NB4 (cell line): Measurements from ENCODE around the gene PYGM.

Experiments used
- DNase-seq: peaks from one replicate; pipeline ENCODE4 v3.0.0; 2010; ENCODE audit warnings: low read depth
- H3K4me3 ChIP-seq: one replicate; pipeline ENCODE4 v1.5.1; 2011; ENCODE audit warnings: mild to moderate bottlenecking, low read depth, low read length, moderate library complexity
- MYC ChIP-seq: IDR thresholded peaks from 2 replicates; pipeline ENCODE4 v1.6.1; 2011; ENCODE audit warnings: low read depth, low read length
- POLR2A ChIP-seq: IDR thresholded peaks from 2 replicates; pipeline ENCODE4 v1.6.1; 2011; ENCODE audit warnings: mild to moderate bottlenecking; ENCODE audit not compliant: insufficient read length; ENCODE audit errors: extremely low read depth
- TF ChIP-seq, protein P1 (sequence below): IDR thresholded peaks from 2 replicates; pipeline ENCODE4 v1.6.1; 2011; ENCODE audit warnings: low read depth, low read length
- TF ChIP-seq, protein P2 (sequence below): IDR thresholded peaks from one replicate; pipeline ENCODE4 v1.5.1; 2012; ENCODE audit warnings: low read depth, low read length

Gene PYGM

GRCh38 chr11:64799256-64799622 is 39.5 kb upstream of the PYGM start:
- TF ChIP-seq, protein P1, sequence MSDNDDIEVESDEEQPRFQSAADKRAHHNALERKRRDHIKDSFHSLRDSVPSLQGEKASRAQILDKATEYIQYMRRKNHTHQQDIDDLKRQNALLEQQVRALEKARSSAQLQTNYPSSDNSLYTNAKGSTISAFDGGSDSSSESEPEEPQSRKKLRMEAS, result no peak
- TF ChIP-seq, protein P2, sequence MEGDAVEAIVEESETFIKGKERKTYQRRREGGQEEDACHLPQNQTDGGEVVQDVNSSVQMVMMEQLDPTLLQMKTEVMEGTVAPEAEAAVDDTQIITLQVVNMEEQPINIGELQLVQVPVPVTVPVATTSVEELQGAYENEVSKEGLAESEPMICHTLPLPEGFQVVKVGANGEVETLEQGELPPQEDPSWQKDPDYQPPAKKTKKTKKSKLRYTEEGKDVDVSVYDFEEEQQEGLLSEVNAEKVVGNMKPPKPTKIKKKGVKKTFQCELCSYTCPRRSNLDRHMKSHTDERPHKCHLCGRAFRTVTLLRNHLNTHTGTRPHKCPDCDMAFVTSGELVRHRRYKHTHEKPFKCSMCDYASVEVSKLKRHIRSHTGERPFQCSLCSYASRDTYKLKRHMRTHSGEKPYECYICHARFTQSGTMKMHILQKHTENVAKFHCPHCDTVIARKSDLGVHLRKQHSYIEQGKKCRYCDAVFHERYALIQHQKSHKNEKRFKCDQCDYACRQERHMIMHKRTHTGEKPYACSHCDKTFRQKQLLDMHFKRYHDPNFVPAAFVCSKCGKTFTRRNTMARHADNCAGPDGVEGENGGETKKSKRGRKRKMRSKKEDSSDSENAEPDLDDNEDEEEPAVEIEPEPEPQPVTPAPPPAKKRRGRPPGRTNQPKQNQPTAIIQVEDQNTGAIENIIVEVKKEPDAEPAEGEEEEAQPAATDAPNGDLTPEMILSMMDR, result no peak
- TF ChIP-seq POLR2A (no peak), MYC (no peak)
- no peak overlapping the region for H3K4me3 ChIP-seq
- DNase-seq, result no peak

DNA sequence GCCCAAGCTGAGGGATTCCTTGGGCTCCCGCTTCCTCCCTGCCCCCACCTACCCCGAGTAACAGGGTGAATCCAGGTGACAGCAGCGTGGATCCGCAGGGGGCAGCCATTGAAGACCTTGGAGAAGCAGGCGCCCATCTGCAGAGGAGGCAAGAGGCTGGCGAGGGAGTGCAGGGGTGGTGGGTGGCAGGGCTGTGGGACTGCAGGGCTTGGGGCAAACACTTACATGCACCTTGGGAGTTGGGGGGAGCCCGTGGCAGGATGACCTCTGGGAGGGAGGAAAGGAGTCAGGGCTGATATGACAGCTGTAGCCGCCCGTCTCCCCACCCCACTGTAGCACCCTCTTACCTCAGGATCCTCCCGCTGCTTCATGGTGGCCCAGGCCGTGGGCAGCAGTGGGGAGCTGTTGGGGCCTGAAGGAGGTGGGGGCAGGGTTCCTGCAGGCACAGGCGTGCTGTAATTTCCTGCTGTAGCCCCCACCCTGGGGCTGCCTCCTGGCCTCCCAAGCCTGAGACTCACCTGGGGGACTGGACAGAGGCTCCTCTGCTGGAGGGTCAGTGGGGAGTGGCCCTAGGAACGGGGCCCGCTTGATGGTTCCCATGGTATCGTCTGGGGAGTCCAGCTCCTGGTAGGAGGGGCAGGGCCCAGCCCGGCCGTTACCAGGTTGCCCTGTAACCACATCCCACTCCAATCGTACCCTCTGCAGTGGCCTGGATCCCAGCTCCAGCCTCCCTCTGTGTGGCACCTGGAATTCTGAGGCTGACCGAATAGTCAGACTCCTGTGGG is 37.2 kb upstream of the PYGM start:
- no peak overlapping the region for H3K4me3 ChIP-seq
- DNase-seq, result peak; percentile 37
- TF ChIP-seq, protein P1, result no peak
- TF ChIP-seq, protein P2, result no peak
- TF ChIP-seq MYC (no peak), POLR2A (no peak)

DNA sequence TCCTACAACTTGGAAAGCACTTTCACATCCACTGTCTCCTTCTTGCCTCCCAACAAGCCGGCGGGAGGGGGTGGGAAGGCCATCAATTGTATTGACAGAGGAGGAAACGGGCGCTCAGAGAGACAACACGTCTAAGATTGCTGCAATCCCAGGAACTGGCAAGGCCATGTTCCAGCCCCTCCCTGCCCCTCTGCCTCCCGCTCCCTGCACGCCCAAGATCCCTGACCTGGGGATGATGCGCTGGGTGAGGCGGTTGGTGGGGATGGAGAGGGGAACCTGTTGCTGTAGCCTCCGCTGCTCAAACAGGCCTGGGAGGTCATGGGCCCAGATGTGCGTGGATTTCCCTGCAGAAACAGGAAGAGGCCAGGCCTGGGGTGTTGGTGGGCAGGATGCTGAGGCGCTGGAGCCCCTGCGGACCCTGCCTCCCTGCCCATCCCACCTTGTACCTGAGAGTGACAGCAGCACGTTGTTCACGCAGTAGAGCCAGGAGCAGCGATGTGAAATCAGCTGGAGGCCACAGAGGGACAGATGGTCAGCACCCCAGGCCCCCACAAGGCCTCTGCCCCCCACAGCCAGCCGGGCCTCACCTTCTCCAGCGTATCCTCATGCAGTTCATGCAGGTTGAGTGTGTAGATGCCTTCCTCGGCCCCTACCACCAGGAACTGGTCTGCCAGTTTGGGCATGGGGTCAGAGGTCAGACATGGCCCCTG is 36.4 kb upstream of the PYGM start:
- H3K4me3 ChIP-seq, result no peak overlapping the region
- no peak for DNase-seq

GRCh38 chr11:64794526-64794925 is 34.8 kb upstream of the PYGM start:
- DNase-seq, result no peak
- no peak overlapping the region for H3K4me3 ChIP-seq
- no peak for TF ChIP-seq MYC
- no peak for TF ChIP-seq POLR2A
- TF ChIP-seq, protein P1, result no peak
- TF ChIP-seq, protein P2, result no peak

More for the DNA sequence above, 36.4 kb upstream of the PYGM start:
- TF ChIP-seq MYC, result no peak
- TF ChIP-seq, protein P1, result no peak
- TF ChIP-seq, protein P2, result no peak
- no peak for TF ChIP-seq POLR2A

DNA sequence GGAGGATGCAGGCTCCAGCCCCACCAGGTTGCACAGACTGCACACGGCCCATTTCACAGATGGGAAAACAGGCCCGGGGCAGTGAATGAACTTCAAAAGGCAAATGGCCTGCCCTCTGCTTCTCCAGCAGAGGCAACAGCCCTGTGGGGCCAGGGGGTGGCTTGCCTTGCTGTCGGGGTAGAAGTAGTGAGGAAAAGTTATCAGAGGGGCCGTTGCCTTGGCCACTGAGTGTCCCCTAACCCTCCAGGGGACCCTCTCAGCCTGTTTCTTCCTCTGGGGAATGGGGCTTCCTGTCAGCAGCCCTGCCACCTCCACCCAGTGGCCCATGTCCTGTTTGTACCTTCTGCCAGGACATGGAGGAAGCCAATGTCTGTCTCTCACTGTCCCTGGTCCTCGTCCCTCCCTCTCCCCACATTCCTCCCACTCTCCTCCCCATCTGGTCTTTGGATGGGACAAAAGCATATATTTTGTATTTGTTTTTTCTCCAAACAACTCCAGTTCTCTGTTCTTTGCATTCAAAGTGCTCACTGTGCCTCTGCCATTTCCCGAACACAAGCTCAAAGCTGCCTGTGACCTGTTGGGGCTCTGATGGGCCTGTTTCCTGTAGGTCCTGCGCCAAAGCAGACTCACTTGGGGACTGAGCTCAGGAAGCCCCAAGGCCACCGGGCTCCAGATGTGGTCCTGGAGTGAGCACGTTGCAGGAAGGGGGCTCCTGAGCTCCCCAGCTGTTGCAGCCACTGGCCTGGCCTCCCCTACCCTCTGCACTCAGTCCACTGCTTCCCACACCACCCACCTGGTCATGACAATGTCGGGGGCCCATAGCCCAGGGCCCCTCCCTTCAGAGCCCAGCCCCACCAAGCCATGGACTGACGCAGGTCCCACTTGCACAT is 33.7 kb upstream of the PYGM start:
- DNase-seq, result no peak
- H3K4me3 ChIP-seq, result no peak overlapping the region
- TF ChIP-seq, protein P1, result no peak
- TF ChIP-seq, protein P2, result no peak
- no peak for TF ChIP-seq POLR2A
